Effector memory CD4-positive, alpha-beta T cell (primary cell): ENCODE measurements around the gene UPK3A.

Experiments
- DNase-seq, 3 donors: peaks; one replicate each; pipeline ENCODE4 v3.0.0-alpha.2; 2020
- H3K27ac ChIP-seq: 2 replicates; pipeline ENCODE4 v1.7.0; 2013; ENCODE audit warnings: mild to moderate bottlenecking, low read length, moderate library complexity; ENCODE audit not compliant: insufficient read depth, poor library complexity, severe bottlenecking
- H3K27me3 ChIP-seq: replicated peaks from 2 replicates; pipeline ENCODE4 v1.7.0; 2013; ENCODE audit warnings: mild to moderate bottlenecking, low read length; ENCODE audit not compliant: insufficient read depth, control insufficient read depth, poor library complexity, severe bottlenecking
- H3K36me3 ChIP-seq: 2 replicates; pipeline ENCODE4 v1.7.0; 2013; ENCODE audit warnings: mild to moderate bottlenecking, low read length, moderate library complexity; ENCODE audit not compliant: control insufficient read depth, insufficient read depth
- H3K4me1 ChIP-seq: 2 replicates; pipeline ENCODE4 v1.7.0; 2013; ENCODE audit warnings: low read length, mild to moderate bottlenecking; ENCODE audit not compliant: control insufficient read depth, insufficient read depth, poor library complexity, severe bottlenecking
- H3K4me3 ChIP-seq: 2 replicates; pipeline ENCODE4 v1.7.0; 2013; ENCODE audit warnings: low read length, low read depth, mild to moderate bottlenecking; ENCODE audit not compliant: insufficient read depth, poor library complexity, severe bottlenecking
- H3K9me3 ChIP-seq: 2 replicates; pipeline ENCODE4 v1.7.0; 2013; ENCODE audit warnings: mild to moderate bottlenecking, low read length, moderate library complexity; ENCODE audit not compliant: control insufficient read depth

UPK3A gene

DNA sequence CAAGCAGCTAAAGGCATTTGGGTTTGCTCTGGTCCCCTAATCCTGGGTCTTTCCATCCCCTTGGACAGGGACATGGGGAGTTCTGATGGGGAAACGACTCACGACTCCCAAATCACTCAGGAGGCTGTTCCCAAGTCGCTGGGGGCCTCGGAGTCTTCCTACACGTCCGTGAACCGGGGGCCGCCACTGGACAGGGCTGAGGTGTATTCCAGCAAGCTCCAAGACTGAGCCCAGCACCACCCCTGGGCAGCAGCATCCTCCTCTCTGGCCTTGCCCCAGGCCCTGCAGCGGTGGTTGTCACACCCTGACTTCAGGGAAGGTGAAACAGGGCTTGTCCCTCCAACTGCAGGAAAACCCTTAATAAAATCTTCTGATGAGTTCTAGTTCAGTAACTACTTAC, 10.7 kb downstream of the UPK3A start:
- H3K27me3 ChIP-seq = no peaks in the 10 kb centered on the region
- H3K4me1 ChIP-seq = peaks cover 12% of the 10 kb centered on the region
- no peaks in the 10 kb centered on the region for H3K9me3 ChIP-seq
- no peak overlapping the region for H3K4me3 ChIP-seq
- H3K36me3 ChIP-seq = no peaks in the 10 kb centered on the region
- DNase-seq = no peak
- H3K27ac ChIP-seq = peak overlapping the region; percentile 21

DNA sequence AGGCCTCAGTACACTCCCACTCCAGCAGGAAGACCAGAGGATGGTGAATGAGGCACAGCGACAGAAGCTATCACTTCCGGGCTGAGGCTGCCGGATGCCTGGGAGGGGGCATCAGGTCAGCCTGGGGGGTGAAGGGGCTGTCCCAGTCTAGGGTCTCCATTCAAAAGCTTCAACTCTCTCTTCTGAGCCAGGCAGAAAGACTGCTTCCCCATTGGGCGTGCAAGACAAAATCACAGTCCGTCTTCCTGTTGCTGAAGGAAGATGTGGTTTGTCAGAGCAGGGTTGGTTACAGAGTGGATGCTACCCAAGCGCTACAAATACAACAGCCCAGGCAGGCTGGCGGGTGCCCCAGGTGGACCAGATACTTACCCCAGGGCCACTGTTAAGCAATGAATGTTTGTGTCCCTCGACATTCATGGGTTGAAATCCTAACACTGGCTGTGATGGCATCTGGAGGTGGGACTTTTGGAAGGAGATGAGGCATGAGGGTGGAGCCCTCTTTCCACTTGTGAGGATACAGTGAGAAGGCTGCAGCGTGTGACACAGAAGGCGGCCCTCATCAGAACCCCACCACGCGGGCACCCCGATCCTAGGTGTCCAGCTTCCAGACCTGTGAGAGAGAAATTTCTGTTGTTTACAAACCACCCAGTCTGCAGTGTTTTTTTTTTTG, 12.0 kb downstream of the UPK3A start:
- no peaks in the 10 kb centered on the region for H3K9me3 ChIP-seq
- no peaks in the 10 kb centered on the region for H3K36me3 ChIP-seq
- no peak overlapping the region for H3K4me3 ChIP-seq
- DNase-seq = no peak
- peak overlapping the region; percentile 45 for H3K27ac ChIP-seq
- no peaks in the 10 kb centered on the region for H3K27me3 ChIP-seq
- peaks cover 12% of the 10 kb centered on the region for H3K4me1 ChIP-seq

DNA sequence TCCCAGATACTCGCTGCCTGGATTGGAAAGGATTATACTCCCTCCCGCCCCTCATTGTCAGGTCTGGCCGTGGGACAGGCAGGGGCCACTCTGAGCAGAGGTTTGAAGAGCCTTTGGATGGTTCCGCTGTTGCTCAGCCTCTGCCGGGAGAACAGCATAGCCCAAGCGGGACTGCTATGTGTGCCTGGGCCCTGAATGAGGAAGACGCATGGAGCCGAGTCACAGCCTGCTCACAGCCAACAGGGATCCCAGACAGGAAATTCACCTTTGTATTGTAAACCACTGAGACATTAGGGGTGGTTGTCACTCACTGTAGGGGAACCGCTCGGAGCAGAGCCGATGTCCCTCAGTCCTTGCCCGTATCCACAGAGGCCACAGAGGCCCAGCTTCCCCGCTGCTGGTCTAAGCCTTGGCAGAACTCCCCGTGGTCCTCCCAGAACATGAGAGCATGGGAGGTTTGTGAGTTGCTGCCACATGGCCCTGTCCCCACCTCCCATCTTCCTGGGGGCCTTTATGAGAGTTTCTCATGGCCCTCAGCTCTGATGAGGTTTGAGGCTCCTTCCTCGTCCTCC, 14.3 kb downstream of the UPK3A start:
- peaks cover 12% of the 10 kb centered on the region for H3K4me1 ChIP-seq
- no peaks in the 10 kb centered on the region for H3K27me3 ChIP-seq
- no peak overlapping the region for H3K27ac ChIP-seq
- no peak for DNase-seq
- H3K4me3 ChIP-seq = no peak overlapping the region
- no peaks in the 10 kb centered on the region for H3K36me3 ChIP-seq
- H3K9me3 ChIP-seq = no peaks in the 10 kb centered on the region

DNA sequence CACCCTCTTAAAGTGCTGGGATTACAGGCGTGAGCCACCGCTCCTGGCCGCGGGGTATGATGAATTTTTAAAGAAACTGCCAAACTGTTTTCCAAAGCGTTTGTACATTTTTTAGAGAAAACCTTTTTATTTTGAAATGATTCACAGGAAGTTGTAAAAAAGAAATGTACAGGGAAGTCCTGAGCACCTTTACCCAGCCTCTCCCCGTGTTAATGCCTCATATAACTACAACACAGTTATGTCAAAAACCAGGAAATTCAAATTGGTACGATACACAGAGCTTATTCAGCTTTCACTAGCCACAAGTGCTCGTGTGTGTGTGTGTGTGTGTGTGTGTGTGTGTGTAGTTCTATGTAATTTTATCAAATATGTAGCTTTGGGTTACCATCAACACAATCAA, 18.0 kb downstream of the UPK3A start:
- no peaks in the 10 kb centered on the region for H3K4me1 ChIP-seq
- no peaks in the 10 kb centered on the region for H3K27me3 ChIP-seq
- H3K9me3 ChIP-seq = no peaks in the 10 kb centered on the region
- no peak overlapping the region for H3K27ac ChIP-seq
- no peak for DNase-seq
- no peaks in the 10 kb centered on the region for H3K36me3 ChIP-seq
- no peak overlapping the region for H3K4me3 ChIP-seq

DNA sequence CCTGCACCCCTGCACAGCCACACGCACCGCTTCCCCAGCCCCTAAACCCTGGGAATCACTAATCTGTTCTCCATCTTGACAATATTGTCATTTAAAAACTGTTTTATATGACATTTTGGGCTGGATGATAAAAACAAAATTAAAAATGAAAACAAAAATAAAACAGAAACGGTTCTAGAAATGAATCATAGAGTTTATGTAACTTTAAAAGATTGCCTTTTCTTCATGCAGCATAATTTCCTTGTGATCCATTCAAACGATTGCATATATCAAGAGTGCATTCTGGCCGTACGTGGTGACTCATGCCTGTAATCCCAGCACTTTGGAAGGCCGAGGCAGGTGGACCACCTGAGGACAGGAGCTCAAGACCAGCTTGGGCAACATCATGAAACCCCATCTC, 18.4 kb downstream of the UPK3A start:
- Histone ChIP-seq H3K4me1 (no peaks in the 10 kb centered on the region), H3K36me3 (no peaks in the 10 kb centered on the region), H3K27me3 (no peaks in the 10 kb centered on the region), H3K4me3 (no peak overlapping the region), H3K9me3 (no peaks in the 10 kb centered on the region), H3K27ac (no peak overlapping the region)
- DNase-seq = no peak

GRCh38 chr22:45304971-45305370, 20.2 kb downstream of the UPK3A start:
- Histone ChIP-seq H3K4me3 (no peak overlapping the region), H3K27ac (no peak overlapping the region), H3K27me3 (no peaks in the 10 kb centered on the region), H3K36me3 (no peaks in the 10 kb centered on the region), H3K4me1 (peaks cover 7% of the 10 kb centered on the region), H3K9me3 (no peaks in the 10 kb centered on the region)
- DNase-seq = no peak

DNA sequence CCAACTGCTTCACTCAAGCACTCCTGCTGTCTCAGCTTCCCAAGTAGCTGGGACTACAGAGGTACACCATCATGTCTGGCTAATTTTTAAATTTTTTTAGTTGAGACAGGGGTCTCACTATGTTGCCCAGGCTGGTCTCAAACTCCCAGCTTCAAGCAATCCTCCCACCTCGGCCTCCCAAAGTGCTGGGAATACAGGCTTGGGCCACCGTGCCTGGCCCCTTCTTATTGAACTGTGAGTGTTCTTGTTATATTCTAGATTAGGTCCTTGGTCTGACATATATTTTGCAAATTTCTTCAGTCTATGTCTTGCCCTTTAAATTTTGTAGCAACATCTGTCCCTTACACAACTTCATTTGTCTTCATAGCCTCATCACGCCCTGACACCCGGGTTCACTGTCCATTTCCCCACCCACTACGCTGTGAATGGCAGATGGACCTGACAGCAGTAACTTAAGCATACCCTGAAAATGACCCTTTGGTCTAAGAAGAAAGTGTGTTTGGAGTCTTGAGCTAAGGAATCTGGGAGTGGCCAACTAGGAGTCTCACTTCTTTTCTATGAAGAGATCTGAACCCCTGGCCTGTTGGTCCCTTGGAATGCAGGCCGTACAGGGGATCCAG, 20.8 kb downstream of the UPK3A start:
- Histone ChIP-seq H3K4me3 (no peak overlapping the region), H3K27me3 (no peaks in the 10 kb centered on the region), H3K36me3 (no peaks in the 10 kb centered on the region), H3K27ac (no peak overlapping the region), H3K9me3 (no peaks in the 10 kb centered on the region), H3K4me1 (peaks cover 11% of the 10 kb centered on the region)
- DNase-seq = no peak

- no peak for DNase-seq
- Histone ChIP-seq H3K36me3 (no peaks in the 10 kb centered on the region), H3K27ac (no peak overlapping the region), H3K4me3 (no peak overlapping the region), H3K27me3 (no peaks in the 10 kb centered on the region), H3K4me1 (peaks cover 16% of the 10 kb centered on the region), H3K9me3 (no peaks in the 10 kb centered on the region)
Observed at GRCh38 chr22:45306139-45306538, 21.4 kb downstream of the UPK3A start.

GRCh38 chr22:45308391-45308956, 23.7 kb downstream of the UPK3A start:
- DNase-seq = no peak
- no peak overlapping the region for H3K4me3 ChIP-seq
- H3K27ac ChIP-seq = no peak overlapping the region
- H3K36me3 ChIP-seq = no peaks in the 10 kb centered on the region
- no peaks in the 10 kb centered on the region for H3K9me3 ChIP-seq
- peaks cover 23% of the 10 kb centered on the region for H3K4me1 ChIP-seq
- H3K27me3 ChIP-seq = no peaks in the 10 kb centered on the region

GRCh38 chr22:45308957-45309421, 24.2 kb downstream of the UPK3A start:
- Histone ChIP-seq H3K27ac (peak overlapping the region; percentile 82), H3K36me3 (no peaks in the 10 kb centered on the region), H3K9me3 (no peaks in the 10 kb centered on the region), H3K4me3 (peak overlapping the region; percentile 51), H3K4me1 (peaks cover 23% of the 10 kb centered on the region), H3K27me3 (no peaks in the 10 kb centered on the region)
- no peak for DNase-seq
